Skeletal muscle satellite cell (primary cell): Measurements from ENCODE around the gene MAP7.
"Not testable (repeated sequence)": the region's sequence is repeated elsewhere in the genome, so short reads cannot be mapped to it uniquely, and the experiment has no call there.

Experiments
- H3K27me3 ChIP-seq: 2 replicates; pipeline ENCODE4 v1.7.0; 2013; ENCODE audit warnings: low read length; ENCODE audit not compliant: control insufficient read depth, insufficient read depth
- H3K36me3 ChIP-seq: 2 replicates; pipeline ENCODE4 v1.7.0; 2013; ENCODE audit warnings: mild to moderate bottlenecking, control low read depth, low read length; ENCODE audit not compliant: insufficient read depth
- H3K4me1 ChIP-seq: 2 replicates; pipeline ENCODE4 v1.7.0; 2013; ENCODE audit warnings: low read length; ENCODE audit not compliant: control insufficient read depth, insufficient read depth
- H3K4me2 ChIP-seq: 2 replicates; pipeline ENCODE4 v1.7.0; 2013; ENCODE audit warnings: mild to moderate bottlenecking, low read length
- H3K4me3 ChIP-seq: 2 replicates; pipeline ENCODE4 v1.7.0; 2013; ENCODE audit warnings: low read length
- H3K9ac ChIP-seq: 2 replicates; pipeline ENCODE4 v1.7.0; 2013; ENCODE audit warnings: mild to moderate bottlenecking, low read depth, low read length, moderate library complexity
- H3K9me3 ChIP-seq: replicated peaks from 2 replicates; pipeline ENCODE4 v1.7.0; 2013; ENCODE audit warnings: mild to moderate bottlenecking, control low read depth, low read length

Gene MAP7

GRCh38 chr6:136435101-136435500, 115.1 kb downstream of the MAP7 start:
- H3K4me3 ChIP-seq, result no peak overlapping the region
- H3K4me1 ChIP-seq, result no peaks in the 10 kb centered on the region
- H3K27me3 ChIP-seq, result no peaks in the 10 kb centered on the region
- no peak overlapping the region for H3K9ac ChIP-seq
- H3K36me3 ChIP-seq, result no peaks in the 10 kb centered on the region
- no peak overlapping the region for H3K4me2 ChIP-seq
- H3K9me3 ChIP-seq, result no peaks in the 10 kb centered on the region

DNA sequence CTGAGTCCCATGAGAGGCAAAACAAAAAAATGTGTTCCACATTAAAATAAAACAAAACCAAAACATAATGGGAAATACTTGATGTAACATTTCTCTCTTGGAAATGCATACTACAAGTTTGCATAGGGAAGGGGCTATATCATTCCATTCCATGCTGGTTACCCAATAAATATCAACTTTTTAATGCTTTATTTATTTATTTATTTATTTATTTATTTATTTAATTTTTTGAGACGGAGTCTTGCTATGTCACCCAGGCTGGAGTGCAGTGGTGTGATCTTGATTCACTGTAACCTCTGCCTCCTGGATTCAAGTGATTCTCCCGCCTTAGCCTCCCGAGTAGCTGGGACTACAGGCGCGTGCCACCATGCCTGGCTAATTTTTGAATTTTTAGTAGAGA, 118.9 kb downstream of the MAP7 start:
- not testable (repeated sequence) for H3K4me3 ChIP-seq

GRCh38 chr6:136429264-136430065, 120.8 kb downstream of the MAP7 start:
- H3K27me3 ChIP-seq, result no peaks in the 10 kb centered on the region
- H3K4me1 ChIP-seq, result no peaks in the 10 kb centered on the region
- no peaks in the 10 kb centered on the region for H3K9me3 ChIP-seq
- H3K4me3 ChIP-seq, result no peak overlapping the region
- no peaks in the 10 kb centered on the region for H3K36me3 ChIP-seq
- H3K9ac ChIP-seq, result no peak overlapping the region
- H3K4me2 ChIP-seq, result no peak overlapping the region

More for the DNA sequence above, 118.9 kb downstream of the MAP7 start:
- not testable (repeated sequence) for H3K4me1 ChIP-seq, H3K9me3 ChIP-seq, H3K27me3 ChIP-seq, H3K36me3 ChIP-seq, H3K9ac ChIP-seq, H3K4me2 ChIP-seq

GRCh38 chr6:136427378-136427717, 122.9 kb downstream of the MAP7 start:
- Histone ChIP-seq H3K4me1 (no peaks in the 10 kb centered on the region), H3K9ac (no peak overlapping the region)

DNA sequence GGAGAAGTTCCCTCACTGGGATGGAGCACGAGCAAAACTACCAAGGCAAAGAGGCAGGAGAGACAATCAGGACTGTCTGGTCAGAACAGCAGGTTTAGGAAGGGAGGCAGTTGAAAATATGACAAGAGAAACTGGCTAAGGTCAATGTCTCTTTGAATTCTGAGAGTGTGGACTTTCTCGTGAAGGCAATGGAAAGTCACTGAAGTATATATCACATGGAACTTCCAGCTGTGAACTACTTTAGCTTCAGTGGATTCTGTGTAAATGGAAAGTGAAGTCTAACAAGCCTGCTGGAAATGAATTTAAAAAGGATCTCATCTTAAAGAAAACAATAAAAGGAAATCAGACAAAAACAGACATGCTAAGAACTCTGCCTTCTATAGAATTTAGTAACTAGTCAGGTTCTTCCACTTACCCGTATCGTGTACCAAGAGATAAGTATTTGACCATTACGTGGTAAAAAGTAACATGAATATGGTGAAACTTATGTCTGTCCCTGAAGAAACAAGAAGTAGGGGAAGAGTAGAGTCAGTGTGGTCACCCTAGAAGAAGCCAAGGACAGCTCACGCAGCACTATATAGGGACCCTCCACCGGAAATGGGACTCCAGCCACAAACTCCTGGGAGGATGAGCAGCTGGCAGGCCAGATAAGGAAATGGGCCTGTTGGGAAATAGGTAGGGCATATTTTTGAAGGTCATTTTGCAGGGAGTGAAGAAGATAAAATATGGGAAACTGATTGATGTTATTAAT, 123.4 kb downstream of the MAP7 start:
- H3K27me3 ChIP-seq, result no peaks in the 10 kb centered on the region
- H3K9ac ChIP-seq, result no peak overlapping the region
- H3K9me3 ChIP-seq, result no peaks in the 10 kb centered on the region
- no peaks in the 10 kb centered on the region for H3K36me3 ChIP-seq
- no peak overlapping the region for H3K4me2 ChIP-seq
- no peaks in the 10 kb centered on the region for H3K4me1 ChIP-seq
- H3K4me3 ChIP-seq, result no peak overlapping the region

More at GRCh38 chr6:136427378-136427717, 122.9 kb downstream of the MAP7 start:
- Histone ChIP-seq H3K4me3 (no peak overlapping the region), H3K36me3 (no peaks in the 10 kb centered on the region), H3K4me2 (no peak overlapping the region), H3K9me3 (no peaks in the 10 kb centered on the region), H3K27me3 (no peaks in the 10 kb centered on the region)

DNA sequence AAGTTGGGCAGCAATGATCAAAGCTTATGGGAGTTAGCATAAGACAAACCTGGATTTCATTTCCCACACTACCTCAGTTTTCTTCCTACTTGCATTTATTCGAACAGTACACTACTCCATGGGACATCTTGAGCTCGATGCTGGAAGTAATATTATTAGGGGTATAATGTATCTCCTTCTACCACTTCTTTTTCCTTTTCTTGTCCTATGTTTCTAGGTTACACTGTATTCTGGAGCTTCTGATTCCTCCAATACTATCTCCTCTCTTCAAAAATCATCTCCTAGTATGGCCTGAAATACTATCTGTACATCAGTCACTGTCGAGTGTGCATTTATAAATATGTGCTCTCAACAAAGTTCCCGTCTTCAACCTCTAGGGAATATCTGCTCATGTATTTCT, 124.4 kb downstream of the MAP7 start:
- Histone ChIP-seq H3K9ac (no peak overlapping the region), H3K27me3 (no peaks in the 10 kb centered on the region), H3K9me3 (no peaks in the 10 kb centered on the region), H3K36me3 (no peaks in the 10 kb centered on the region), H3K4me2 (no peak overlapping the region), H3K4me3 (no peak overlapping the region), H3K4me1 (no peaks in the 10 kb centered on the region)

GRCh38 chr6:136424901-136425300, 125.3 kb downstream of the MAP7 start:
- H3K9me3 ChIP-seq, result no peaks in the 10 kb centered on the region
- H3K4me2 ChIP-seq, result no peak overlapping the region
- no peaks in the 10 kb centered on the region for H3K4me1 ChIP-seq
- no peak overlapping the region for H3K9ac ChIP-seq
- H3K36me3 ChIP-seq, result no peaks in the 10 kb centered on the region
- H3K4me3 ChIP-seq, result no peak overlapping the region
- H3K27me3 ChIP-seq, result no peaks in the 10 kb centered on the region

- H3K4me3 ChIP-seq, result no peak overlapping the region
- H3K9me3 ChIP-seq, result no peaks in the 10 kb centered on the region
- no peaks in the 10 kb centered on the region for H3K27me3 ChIP-seq
- H3K4me1 ChIP-seq, result no peaks in the 10 kb centered on the region
- no peak overlapping the region for H3K4me2 ChIP-seq
- H3K9ac ChIP-seq, result no peak overlapping the region
- no peaks in the 10 kb centered on the region for H3K36me3 ChIP-seq
Observed at GRCh38 chr6:136424450-136424849, 125.8 kb downstream of the MAP7 start.

- H3K27me3 ChIP-seq, result no peaks in the 10 kb centered on the region
- H3K4me1 ChIP-seq, result no peaks in the 10 kb centered on the region
- no peak overlapping the region for H3K9ac ChIP-seq
- H3K36me3 ChIP-seq, result no peaks in the 10 kb centered on the region
- no peaks in the 10 kb centered on the region for H3K9me3 ChIP-seq
- H3K4me3 ChIP-seq, result no peak overlapping the region
- H3K4me2 ChIP-seq, result no peak overlapping the region
Observed at GRCh38 chr6:136421537-136422158, 128.6 kb downstream of the MAP7 start.

- Histone ChIP-seq H3K4me2 (no peak overlapping the region), H3K9ac (no peak overlapping the region), H3K4me3 (no peak overlapping the region)
Observed at GRCh38 chr6:136420853-136421252, 129.4 kb downstream of the MAP7 start.

DNA sequence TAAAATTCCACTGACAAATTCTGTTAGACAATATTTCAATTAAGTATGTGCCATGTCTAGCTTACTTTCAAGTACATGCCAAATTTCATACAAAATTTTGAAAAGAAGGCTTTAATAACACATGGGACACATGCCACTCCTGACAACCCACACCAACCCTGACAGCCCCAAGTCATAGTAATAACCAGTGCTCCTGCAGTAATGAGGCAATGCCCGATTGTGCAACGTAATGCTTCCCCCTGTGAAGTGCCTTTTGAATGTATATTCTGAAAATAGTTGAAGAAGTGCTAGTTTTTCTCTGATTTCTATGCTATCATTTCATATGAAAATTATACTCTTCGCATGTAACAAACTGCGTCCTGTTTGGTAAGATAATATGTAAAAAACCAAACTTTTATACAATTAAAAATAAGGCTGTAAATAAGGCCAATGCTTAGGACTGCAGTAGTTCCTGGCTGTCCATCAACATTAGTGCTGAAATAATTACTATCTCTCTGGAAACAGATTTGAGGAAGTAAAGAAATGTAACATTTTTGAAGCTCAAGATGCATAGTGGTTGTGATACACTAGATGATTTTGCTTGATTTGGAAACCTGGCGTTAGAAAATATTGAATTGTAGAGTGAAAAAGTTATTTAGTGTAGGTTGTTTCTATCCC, 134.7 kb downstream of the MAP7 start:
- H3K4me2 ChIP-seq, result no peak overlapping the region
- no peaks in the 10 kb centered on the region for H3K36me3 ChIP-seq
- H3K4me1 ChIP-seq, result no peaks in the 10 kb centered on the region
- H3K9me3 ChIP-seq, result no peaks in the 10 kb centered on the region
- H3K9ac ChIP-seq, result no peak overlapping the region
- no peak overlapping the region for H3K4me3 ChIP-seq
- no peaks in the 10 kb centered on the region for H3K27me3 ChIP-seq

More at GRCh38 chr6:136420853-136421252, 129.4 kb downstream of the MAP7 start:
- Histone ChIP-seq H3K9me3 (no peaks in the 10 kb centered on the region), H3K36me3 (no peaks in the 10 kb centered on the region), H3K27me3 (no peaks in the 10 kb centered on the region), H3K4me1 (no peaks in the 10 kb centered on the region)
